ENCODE results near the gene RAB6D.
"Not testable (repeated sequence)": the region's sequence is repeated elsewhere in the genome, so short reads cannot be mapped to it uniquely, and the experiment has no call there.

The RAB6D gene

DNA sequence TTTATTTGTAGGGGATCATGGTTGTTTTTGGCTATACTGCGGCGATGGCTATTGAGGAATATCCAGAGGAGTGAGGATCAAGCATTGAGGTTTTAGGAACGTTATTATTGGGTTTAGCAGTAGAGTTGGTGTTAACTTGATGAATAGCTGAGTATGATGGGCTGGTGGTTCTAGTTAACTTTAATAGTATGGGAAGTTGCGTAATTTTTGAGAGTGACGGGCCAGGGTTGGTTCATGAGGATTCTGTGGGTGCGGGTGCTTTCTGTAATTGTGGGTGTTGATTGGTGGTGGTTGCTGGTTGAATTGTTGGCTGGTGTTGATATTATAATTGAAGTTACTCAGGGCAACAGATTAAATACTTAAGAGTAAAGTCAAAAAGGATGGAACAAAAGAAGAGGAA is 6.0 kb upstream of the RAB6D start:
- in situ Hi-C loops (cut with HindIII; ENCODE audit: low pct_ligation_motif_present, low pct_unique_long_range_greater_than_20kb, low sequenced_read_pairs) = no loop called here
- DNase-seq = no peak

DNA sequence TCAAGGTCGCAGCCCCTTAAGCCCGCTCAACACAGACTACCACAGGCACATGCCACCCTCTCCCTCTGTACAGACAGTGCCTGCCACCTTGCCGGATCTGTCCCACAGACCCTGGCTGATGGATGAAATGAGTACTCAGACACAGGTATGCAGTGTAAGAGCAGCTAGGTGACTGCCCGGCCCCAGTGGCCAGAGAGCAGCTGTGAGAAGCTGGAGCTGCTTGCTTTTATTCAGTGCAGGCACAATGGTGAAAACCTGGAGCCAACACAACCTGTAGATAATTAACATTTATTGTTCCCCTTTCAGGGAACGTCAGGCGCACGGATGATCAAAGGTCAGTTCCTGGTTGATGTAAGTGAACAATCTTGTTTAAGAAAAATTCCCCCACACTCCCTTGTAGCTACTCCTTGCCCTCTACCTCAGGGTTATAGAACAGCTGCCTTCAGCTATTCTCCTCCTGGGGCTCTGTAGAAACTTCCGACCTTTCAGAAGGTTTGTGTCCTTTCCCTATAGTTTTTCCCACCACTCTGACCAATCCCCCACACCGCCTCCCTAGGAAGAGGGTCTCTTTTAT is 4.6 kb upstream of the RAB6D start:
- DNase-seq; in situ Hi-C loops (cut with HindIII; ENCODE audit: low pct_ligation_motif_present, low pct_unique_long_range_greater_than_20kb, low sequenced_read_pairs): not testable (repeated sequence)

DNA sequence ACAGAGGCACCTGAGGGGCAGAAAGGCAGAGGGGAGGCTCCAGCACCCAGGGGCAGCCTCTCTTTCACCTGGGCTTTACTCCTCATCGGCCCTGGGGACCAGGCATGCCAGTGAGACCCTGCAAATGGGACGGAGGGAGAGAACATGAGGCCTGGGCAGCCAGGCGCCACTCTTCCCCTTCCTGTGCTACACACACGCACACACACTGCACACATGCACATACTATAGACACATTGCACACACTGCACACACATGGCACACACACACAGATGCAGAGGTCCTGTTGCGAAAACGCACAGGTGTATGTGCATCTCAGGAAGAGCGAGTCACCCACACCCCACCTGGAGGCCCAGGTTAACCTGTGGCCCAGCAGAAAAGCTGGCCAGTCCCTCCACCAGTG is 3.4 kb upstream of the RAB6D start:
- in situ Hi-C loops (cut with HindIII; ENCODE audit: low pct_ligation_motif_present, low pct_unique_long_range_greater_than_20kb, low sequenced_read_pairs) = no loop called here
- no peak for DNase-seq

DNA sequence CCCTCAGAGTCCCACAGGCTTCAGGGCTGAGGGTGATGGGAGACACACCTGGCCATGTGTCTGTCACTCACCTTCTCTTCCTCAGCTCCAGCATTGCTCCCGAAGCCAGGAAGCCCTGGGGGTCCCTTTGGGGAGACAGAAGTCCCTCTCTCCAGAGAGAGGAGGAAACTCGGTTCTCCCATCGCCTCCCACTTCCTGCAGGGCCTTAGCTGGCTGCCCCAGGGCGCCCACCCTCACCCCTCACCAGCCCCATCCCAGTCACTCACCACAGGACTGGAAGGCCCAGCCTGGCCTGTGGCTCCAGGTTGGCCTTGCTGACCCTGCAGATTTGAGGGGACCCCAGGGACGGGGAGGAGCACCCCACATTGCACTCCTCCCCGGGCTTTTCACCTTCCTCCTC is 2.7 kb upstream of the RAB6D start:
- no peak for DNase-seq
- in situ Hi-C loops (cut with HindIII; ENCODE audit: low pct_ligation_motif_present, low pct_unique_long_range_greater_than_20kb, low sequenced_read_pairs) = no loop called here

DNA sequence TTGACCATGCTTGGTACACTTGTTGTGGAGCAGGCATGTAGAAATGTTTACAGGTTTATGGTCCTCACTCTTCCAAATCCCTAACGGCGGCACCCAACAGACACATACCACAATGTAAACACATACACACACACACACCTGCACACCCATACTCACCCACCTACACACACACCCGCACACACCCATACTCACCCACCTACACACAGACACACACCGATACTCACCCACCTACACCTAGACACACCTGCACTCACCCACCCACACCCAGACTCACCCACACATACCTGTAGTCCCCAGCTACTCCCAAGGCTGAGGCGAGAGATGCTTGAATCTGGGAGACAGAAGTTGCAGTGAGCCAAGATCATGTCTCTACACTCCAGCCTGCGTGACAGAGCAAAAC is 1.5 kb upstream of the RAB6D start:
- no peak for DNase-seq
- in situ Hi-C loops (cut with HindIII; ENCODE audit: low pct_ligation_motif_present, low pct_unique_long_range_greater_than_20kb, low sequenced_read_pairs) = no loop called here

DNA sequence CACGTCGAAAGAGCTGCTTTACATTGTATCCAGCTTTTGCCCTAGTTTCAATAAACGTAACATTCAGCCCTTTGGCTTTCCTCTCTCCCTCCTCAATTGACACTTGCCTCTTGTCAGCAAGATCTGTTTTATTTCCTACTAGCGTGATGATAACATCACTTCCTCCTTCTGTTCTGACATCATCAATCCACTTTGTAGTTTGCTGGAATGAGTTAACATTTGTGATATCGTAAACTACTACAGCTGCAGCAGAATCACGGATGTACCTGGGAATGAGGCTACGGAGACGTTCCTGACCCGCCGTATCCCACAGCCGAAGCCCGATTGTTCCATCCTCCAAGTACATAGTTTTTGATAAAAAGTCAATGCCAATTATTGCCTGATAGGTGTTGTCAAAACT is 755 bp downstream of the RAB6D start:
- in situ Hi-C loops (cut with HindIII; ENCODE audit: low pct_ligation_motif_present, low pct_unique_long_range_greater_than_20kb, low sequenced_read_pairs) = not testable (repeated sequence)

DNA sequence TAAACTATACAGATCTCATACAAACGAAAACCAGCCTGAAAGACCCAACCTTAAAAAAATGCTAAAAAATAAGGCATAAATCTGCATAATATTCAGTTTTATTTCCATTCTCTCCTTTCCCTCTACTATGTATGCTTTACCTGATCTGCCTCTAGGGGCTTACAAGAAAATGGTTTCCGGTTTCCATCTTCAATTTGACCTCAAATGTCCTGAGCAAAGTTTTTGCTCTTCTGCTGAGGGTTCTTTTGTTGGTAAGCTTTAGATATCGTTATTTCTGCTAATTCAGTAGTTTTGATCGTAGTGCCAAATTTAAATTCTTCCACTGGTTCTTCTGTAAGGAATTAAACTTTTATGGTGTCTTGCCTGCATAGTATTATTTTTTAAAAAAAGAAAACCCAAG is 2.2 kb downstream of the RAB6D start:
- in situ Hi-C loops (cut with HindIII; ENCODE audit: low pct_ligation_motif_present, low pct_unique_long_range_greater_than_20kb, low sequenced_read_pairs) = not testable (repeated sequence)

More for the DNA sequence above, 755 bp downstream of the RAB6D start:
- not testable (repeated sequence) for DNase-seq

DNA sequence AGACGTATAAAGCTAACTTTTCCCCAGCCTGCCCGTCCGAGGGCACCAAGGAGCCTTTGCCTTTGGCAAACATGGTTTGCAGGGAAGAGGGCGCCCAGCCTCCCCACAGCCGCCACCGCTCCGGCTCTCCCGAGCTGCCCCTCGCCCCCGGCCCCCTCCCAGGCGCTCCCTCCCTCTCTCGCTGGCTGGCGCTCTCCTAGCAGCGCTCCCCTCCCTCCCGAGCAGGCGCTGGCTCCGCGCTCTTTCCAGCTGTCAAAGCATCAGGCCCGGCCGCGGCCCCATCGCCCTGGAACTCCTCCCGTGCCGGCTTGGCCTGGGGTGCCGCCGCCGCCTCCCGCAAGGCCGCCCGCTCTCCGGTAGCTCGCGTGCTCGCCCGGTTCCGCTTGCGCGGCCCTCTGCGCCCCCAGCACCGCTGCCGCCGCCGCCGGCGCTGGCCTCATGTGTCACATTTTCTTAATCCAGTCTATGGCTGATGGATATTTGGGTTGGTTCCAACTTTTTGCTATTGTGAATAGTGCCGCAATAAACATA is 10.7 kb downstream of the RAB6D start:
- DNase-seq; in situ Hi-C loops (cut with HindIII; ENCODE audit: low pct_ligation_motif_present, low pct_unique_long_range_greater_than_20kb, low sequenced_read_pairs): not testable (repeated sequence)

More for the DNA sequence above, 2.2 kb downstream of the RAB6D start:
- DNase-seq = not testable (repeated sequence)

DNA sequence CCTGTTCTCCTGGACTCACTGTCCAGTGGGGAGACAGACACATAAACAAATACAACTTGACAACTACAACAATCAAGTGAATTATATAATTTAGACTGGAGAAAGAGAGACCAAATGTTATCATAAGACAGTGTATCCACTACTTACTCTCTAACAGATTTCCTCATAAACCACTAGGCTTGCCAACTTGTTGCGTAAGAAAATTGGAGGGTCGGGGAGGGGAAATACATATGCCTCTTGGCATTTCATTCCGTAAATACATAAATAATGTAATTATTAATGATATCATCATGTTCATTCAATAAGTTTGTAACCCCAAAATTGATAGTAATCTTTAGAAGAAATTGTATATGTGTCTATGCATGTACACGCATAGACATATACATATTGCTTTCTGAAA is 14.9 kb downstream of the RAB6D start:
- in situ Hi-C loops (cut with HindIII; ENCODE audit: low pct_ligation_motif_present, low pct_unique_long_range_greater_than_20kb, low sequenced_read_pairs) = no loop called here
- DNase-seq = no peak

DNA sequence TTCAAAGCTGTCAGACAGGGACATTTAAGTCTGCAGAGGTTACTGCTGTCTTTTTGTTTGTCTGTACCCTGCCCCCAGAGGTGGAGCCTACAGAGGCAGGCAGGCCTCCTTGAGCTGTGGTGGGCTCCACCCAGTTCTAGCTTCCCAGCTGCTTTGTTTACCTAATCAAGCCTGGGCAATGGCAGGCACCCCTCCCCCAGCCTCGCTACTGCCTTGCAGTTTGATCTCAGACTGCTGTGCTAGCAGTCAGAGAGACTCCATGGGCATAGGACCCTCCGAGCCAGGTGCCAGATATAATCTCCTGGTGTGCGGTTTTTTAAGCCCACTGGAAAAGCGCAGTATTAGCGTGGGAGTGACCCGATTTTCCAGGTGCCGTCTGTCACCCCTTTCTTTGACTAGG is 16.9 kb downstream of the RAB6D start:
- DNase-seq; in situ Hi-C loops (cut with HindIII; ENCODE audit: low pct_ligation_motif_present, low pct_unique_long_range_greater_than_20kb, low sequenced_read_pairs): not testable (repeated sequence)

DNA sequence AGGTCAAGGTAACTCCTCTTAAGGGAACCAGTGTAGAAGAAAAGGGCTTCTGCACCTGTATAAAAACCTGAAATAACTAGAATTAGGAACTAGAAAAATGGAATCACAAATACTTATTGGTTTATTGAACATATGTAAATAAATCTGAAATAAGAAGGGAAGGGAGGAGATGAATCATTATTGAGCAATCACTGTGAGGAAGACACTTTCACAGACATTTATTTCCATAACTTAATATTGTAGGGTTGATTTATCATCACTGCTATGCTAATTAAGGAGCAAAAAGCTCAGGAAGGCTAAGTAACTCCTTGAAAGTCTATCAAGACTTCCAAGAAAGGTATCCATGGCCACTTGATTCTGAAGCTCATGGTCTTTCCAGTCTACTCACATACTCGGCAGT is 24.7 kb downstream of the RAB6D start:
- DNase-seq; in situ Hi-C loops (cut with HindIII; ENCODE audit: low pct_ligation_motif_present, low pct_unique_long_range_greater_than_20kb, low sequenced_read_pairs): not testable (repeated sequence)

DNA sequence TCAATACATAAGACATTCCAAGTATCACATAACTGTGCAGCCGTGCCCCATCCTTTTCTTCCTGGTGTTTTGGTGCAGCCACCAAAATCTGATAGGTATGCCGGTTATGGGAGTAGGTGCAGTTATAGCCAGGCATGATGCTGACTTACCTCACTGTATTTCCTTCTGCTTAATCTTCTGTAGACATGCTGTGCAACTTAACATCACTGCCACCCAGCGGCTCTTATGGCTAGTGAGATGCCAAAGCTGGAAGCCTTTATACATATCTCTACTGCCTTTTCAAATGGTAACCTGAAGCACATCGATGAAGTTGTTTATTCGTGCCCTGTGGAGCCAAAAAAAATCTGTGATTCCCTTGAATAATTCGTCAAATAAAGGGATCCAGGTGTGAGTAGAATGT is 28.6 kb downstream of the RAB6D start:
- DNase-seq = peak; percentile 62
- in situ Hi-C loops (cut with HindIII; ENCODE audit: low pct_ligation_motif_present, low pct_unique_long_range_greater_than_20kb, low sequenced_read_pairs) = not testable (repeated sequence)

DNA sequence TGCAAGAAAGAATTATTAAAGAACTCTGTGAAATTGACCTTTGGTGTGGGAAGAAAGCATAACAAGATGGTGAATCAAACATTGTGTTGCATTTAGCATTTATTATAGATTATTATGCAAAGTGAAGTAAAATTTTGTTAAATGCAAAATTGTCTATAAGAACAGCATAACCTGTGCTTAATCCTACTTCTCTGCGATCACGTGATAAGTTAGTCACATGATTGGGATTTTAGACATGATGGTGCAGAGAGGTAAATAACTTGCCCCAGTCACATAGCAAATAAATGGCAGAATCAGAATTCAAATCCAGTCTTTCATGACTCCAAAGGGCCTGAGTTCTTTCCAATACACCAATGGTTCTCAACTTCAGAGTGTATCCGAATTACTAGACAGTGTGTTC is 31.3 kb downstream of the RAB6D start:
- DNase-seq; in situ Hi-C loops (cut with HindIII; ENCODE audit: low pct_ligation_motif_present, low pct_unique_long_range_greater_than_20kb, low sequenced_read_pairs): not testable (repeated sequence)

DNA sequence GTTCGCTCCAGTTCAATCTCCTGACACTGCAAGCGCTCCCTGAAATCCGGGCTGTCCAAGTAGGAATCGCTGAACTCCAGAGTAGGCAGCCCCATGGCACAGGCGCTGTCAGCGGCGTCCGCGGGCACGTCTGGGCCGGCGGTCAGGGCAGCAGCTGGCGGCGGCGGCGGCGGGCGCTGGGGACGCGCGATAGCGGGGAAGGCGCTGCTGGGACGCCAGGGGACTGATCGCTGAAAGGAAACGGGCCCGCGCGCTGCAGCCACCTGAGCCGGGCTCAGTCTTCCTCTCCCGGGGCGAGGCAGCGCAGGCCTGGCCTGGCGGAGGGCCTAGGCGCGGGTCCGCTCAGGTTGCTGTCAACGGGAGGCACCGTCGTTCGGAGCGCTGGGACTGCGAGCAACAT is 33.0 kb downstream of the RAB6D start:
- DNase-seq; in situ Hi-C loops (cut with HindIII; ENCODE audit: low pct_ligation_motif_present, low pct_unique_long_range_greater_than_20kb, low sequenced_read_pairs): not testable (repeated sequence)

DNA sequence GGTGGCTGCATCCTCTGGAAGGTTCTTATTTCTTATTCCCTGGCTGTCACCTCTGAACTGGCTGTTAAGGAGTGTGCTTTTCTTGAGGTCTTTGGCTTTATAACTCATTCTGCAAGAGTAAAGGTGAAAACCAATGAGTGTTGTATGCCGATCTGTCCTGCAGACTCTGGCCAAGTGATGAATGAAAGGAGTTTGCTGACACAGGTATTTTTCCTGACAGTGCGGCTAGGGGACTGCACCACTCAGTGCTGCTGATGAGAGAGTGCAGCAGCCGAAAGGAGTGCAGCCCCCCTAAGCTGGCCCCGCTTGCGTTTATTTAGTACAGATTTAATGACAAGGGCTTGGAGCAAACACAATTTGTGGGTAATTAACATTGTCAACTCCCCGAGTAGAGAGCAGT is 41.8 kb downstream of the RAB6D start:
- in situ Hi-C loops (cut with HindIII; ENCODE audit: low pct_ligation_motif_present, low pct_unique_long_range_greater_than_20kb, low sequenced_read_pairs) = no loop called here
- no peak for DNase-seq

DNA sequence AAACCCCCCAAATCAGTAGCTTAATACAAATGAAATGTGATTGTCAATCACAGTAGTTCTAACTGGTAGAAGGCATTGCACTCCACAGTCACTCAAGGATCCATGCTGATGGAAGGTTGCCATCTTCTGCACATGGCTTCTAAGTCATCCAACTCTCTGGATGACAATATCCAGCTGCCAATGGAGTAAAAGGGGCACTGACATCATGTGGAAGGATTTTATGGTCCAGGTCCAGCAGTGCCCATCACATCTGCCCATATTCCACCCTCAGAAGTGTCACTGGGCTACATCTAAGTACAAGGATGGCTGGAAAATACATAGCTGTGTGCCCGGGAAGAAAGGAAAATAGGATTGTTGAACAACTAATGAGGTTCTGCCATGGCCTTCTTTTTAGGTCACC is 42.6 kb downstream of the RAB6D start:
- DNase-seq; in situ Hi-C loops (cut with HindIII; ENCODE audit: low pct_ligation_motif_present, low pct_unique_long_range_greater_than_20kb, low sequenced_read_pairs): not testable (repeated sequence)

DNA sequence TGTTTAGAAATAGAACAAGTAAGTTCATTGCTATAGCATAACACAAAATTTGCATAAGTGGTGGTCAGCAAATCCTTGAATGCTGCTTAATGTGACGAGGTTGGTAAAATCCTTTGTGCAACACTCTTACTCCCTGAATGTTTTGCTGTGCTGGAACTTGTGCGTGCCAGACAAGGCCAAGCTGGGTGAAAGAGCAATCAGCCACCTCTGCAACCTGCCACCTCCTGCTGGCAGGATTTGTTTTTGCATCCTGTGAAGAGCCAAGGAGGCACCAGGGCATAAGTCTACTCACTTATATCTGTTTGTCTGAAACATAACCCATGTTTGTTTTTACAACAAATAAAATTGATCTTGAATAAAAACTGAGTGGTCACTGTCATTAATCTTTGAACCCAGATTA is 53.0 kb downstream of the RAB6D start:
- in situ Hi-C loops (cut with HindIII; ENCODE audit: low pct_ligation_motif_present, low pct_unique_long_range_greater_than_20kb, low sequenced_read_pairs) = not testable (repeated sequence)

More for the DNA sequence above, 53.0 kb downstream of the RAB6D start:
- not testable (repeated sequence) for DNase-seq

All from ACHN (cell line).